ENCODE measurements around the gene KCNE4. TPM values are rescaled to one million over a fixed set of nuclear protein-coding genes. Genes with fewer than 3 reads are reported as not detected.

KCNE4 gene, protein sequence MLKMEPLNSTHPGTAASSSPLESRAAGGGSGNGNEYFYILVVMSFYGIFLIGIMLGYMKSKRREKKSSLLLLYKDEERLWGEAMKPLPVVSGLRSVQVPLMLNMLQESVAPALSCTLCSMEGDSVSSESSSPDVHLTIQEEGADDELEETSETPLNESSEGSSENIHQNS
- 0.10 TPM in 1 of 2 replicates, not detected in the other for polyA plus RNA-seq (2014; cell fraction: cytosol; rRNA removed)
- 0.16 TPM in 1 of 2 replicates, not detected in the other for polyA plus RNA-seq (2014; cell fraction: nucleus; rRNA removed)

DNA sequence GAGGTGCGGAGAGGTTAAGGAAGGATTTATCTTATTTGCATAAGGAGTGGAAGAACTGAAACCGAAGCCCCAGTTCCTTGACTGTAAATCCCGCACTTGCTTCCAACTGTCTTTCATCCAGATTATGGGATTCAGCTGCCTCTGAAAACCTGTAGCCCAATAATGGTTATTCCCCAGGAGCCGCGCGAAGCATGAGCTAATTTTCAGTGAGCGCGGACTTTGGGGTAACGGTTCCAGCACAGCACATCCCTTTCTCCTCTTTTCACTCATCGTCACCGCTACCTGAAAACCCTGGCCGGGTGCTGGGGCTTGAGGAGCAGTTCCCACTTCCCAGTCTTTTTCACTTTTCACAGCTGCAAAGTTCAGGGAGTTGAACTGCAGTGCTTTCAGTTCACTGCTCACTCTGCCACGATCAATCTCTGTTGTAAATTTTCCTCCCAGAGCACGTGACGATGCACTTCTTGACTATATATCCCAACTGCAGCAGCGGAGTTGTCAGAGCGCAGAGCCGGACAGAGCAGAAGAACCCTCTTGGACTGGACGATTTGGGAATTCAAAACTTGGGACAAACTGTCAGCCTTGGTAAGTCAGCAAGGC lies at the start of gene KCNE4:
KCNE4 (plus strand) TSS at position 498 of the 597 bp plus-strand sequence. CDS start 641 bp downstream, outside the sequence.
- no peak for DNase-seq (ENCODE audit: low spot score)

DNA sequence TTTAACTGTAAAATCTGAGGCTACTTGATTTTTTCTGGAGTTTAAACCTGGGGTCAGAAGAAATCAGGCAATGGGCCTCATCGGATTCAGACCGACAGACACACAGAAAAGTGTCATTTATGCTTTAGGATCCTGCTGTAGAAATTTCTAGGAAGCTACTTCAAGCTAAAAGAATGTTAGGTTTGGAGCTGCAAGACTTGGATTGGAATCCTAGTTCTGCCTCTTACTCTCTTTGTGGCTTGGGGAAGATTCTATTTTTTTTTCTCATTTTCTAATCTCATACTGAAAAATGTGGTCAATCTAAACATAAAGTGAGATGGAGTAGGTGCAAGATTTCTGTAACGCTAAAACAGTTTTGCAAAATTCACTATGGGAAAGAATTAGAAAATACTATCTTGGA lies 48.8 kb upstream of the KCNE4 start:
- no peak for DNase-seq (ENCODE audit: low spot score)

DNA sequence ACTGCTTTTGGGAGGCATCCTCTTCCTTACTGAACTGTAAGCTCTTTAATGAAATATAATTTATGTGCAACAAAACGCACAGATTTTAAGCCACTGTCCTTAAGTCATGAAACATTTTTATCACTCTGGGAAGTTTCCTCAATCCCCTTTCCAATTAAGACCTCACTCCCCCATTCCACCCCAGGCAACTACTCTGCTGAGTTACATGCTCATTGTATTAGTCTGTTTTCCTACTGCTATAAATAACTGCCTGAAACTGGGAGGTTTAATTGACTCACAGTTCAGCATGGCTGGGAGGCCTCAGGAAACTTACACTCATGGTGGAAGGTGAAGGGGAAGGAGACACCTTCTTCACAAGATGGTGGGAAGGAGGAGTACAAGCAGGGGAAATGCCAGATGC lies 46.5 kb upstream of the KCNE4 start:
- DNase-seq (ENCODE audit: low spot score): no peak

DNA sequence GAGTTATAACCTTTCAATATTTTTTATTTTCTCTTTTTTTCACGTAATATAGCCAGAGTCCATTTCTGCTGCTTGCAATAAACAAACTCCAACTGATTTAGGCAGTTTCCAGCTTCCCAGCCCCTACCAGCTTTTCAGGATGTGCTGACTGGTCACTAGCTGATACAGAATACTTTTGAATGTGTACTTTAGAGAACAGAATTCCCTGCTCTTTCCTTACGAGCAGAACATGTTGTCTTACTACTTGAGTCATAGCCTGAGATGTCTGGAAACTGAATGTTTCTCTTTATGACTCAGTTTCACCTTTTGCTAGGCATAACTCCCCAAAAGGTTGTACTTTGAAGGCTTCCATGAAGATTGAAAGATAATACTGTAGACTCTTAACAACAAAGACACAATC lies 44.5 kb upstream of the KCNE4 start:
- no peak for DNase-seq (ENCODE audit: low spot score)

DNA sequence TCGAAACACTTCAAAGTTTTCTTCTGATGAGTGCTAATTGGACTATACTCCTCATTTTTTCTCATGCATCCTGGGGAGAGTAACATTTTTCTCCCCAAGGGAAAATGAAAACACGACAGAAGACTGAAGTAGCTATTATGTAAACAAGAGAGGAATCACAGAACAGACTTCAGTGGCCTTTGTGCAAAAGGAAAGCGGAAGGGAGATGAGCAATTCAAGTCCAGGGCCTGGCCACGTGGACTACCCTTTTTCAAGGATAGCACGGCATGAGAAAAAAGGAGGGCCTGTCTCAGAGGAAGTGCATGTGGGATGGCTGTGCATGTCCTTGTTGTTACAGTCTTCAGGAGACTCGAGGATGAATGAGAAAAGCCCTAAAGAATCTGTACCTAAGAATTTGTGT lies 43.8 kb upstream of the KCNE4 start:
- no peak for DNase-seq (ENCODE audit: low spot score)

DNA sequence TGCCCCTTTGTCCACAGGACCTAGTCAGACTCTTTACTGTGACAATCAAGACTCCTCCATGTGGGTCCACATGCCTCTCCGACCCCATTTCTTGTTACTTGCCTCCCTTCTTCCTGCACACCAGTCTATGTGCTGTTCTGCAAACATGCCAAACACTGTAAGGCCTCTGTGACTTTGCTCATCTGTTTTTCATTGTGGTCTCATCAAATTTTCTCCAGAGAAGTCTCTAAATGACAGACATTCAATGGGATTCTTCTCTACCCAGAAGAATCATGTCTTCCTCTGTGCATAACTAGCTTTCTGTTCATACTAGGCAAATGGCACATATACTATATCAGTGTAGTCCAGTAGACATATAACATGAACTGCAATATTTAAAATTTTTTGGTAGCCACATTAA lies 43.0 kb upstream of the KCNE4 start:
- DNase-seq (ENCODE audit: low spot score): no peak

DNA sequence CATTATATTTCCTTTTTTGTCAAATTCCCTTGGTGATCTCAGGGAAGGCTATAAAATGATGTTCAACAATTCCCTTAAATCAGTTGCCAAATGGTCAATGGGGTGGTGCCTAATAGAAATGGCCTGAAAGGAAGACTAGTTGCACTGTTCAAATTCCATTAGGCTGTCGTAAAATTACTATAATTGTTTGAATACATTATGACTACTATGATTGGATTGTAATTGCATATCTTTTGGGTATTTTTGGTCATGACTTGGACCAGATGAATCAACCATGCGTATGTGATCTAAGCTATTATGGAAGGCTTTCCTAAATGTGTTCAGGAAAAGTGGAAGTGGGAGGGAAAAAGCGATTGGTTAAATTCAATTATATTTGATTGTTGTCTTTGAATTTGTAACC lies 41.3 kb upstream of the KCNE4 start:
- DNase-seq (ENCODE audit: low spot score): no peak

DNA sequence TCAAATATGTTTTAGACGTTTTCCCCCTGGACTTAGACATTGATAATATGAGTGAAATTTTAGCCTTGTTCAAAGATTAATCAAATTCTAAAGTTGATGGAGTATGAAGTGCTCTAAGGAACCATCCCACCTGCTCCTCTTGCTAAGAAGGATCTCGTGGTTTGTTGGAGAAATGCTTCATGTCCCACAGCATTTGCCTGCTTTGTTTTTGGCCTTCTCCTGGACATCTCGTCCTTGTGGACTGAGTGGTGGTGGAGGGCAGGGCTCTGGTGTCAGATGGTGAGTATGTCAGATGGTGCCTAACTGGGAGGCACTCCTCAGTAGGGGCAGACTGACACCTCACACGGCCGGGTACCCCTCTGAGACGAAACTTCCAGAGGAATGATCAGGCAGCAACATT lies 39.7 kb upstream of the KCNE4 start:
- no peak for DNase-seq (ENCODE audit: low spot score)

DNA sequence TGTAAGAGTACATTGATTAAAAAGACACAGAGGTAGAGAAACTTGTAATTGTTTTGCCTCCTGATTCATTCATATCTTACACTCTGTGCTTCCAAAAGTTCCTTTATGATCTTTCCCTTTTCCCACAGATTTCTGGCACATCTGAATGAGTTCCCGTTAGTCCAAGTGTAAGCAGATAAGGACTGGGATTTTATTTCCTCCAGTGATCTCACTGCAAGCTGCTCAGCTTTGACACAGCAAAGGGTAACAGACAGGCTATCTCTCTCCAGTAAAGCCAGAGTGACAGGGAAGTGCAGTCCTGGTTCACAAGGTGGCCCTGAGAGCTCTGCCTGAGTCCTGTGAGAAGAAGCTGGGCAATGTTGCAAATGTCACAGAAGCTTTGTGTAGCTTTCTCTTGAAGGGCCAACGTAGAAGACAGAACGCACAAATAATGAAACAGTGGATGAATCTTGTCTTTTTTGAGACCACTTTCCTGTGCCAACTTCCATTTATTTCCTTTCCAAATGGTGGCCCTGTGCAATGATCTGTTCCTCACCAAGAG lies 32.5 kb upstream of the KCNE4 start:
- DNase-seq (ENCODE audit: low spot score): no peak

DNA sequence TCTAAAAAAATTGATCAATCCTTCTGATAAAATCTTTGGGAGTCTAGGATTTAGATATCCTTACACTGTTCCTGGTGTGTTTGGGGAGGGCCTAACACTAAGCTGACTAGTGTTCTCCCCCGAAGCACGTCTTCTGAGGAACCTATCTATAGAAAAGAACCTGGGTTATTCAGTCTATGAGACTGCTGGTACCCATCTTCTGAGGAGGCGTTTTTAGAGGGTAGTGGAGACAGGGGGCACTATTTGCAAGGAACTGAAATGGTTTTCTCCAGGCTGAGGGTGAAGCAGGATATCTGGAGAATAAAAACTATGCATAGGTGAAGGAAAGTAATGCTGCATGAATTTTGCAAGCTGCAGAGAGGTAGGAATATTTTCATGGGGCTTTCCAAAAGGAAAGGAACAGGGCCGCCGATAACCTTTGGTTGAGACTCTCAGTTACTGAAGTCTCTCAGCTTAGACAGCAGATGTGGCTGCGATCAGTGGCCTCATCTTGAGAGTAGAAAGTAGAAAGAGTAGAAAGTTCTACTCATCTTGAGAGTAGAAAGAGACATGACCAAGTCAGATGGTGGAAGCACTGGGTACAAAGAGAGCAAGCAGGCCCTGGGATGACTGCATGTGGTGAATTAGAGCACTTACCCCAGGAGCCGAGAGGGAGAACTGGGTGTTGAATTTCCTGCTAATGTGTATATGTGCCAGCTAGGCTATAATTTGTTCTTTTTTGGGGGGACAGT lies 31.8 kb upstream of the KCNE4 start:
- no peak for DNase-seq (ENCODE audit: low spot score)

DNA sequence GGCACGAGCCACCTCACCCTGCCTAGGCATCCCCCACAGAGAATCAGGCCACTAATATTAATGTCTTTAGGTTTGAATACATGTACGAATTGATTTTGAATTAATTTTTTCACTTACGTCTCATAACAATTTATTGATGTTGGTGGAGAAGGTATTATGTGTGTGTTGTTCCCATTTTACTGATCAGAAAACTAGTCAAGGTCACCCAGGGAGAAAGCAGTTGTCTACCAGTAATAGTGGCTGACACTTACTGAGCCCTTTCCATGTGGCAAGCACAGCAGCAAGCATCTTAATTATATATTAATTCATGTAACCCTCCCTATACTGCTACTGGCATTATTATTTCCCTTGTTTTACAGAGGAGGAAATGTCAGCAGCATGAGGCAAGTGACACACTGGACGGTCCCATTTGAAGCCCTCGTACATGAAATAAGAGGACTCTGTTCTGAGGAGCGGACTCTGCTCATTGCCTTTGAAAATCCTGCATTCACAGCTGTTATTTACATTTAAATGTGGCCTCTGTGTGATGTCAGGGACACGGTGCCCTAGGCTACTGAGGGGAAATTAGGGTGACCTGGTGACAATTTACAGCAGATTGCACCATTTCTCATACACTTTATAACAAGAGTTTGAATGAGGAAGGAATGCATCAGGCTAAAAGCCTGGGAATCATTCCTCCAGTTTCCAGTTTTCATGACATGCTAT lies 30.9 kb upstream of the KCNE4 start:
- no peak for DNase-seq (ENCODE audit: low spot score)

DNA sequence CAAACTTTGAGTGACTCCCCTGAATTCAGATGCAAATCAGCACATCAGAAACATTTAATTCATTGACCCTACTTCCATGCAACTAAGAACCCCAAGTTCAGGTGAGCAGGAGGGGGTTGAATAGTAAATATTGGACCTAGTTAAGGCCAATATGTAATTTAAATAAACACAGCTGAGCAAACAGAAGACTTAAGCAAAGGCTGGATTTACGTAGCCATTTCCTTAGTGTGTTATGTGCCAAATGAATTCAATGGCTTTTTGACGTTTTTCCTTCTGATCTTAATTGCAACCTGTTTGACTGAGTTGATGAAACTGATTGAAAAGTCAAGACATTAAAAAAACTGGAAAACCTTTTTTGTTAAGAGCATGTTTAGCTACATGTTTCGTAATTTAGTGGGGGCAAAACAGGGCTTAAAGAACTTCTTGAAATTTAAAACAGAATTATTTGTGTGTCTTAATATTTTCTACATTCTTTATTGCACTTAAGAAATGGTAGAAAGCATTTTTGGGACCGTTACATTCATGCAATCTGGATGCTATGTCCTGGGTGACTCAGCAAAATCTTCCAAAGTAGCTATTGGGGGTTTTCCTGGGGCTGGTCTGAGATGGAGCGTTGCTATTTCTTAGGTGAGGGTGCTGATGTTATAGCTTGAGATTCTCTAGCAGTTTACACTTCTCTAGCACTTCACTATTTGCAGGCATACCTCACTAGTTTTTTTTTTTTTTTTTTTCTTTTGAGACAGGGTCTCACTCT lies 25.5 kb upstream of the KCNE4 start:
- DNase-seq (ENCODE audit: low spot score): no peak

DNA sequence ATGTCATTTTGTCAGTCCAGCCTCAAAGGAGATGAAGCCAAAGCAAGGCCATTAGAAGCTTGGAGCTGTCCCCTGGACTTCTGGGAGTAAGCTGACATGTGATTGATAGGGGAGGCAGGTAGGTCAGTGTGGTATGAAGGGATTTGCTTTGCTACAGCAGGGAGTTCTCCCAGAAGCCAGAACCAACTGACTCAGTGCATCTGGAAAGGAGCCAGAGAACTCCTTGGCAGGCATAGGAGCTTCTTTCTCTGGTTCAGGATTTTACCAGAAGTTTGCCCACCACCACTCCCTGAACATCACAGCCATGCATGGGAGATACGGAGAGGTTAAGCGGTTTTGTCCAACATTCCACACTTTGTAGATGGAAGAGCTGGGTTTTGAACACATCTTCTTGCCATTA lies 24.5 kb upstream of the KCNE4 start:
- no peak for DNase-seq (ENCODE audit: low spot score)

DNA sequence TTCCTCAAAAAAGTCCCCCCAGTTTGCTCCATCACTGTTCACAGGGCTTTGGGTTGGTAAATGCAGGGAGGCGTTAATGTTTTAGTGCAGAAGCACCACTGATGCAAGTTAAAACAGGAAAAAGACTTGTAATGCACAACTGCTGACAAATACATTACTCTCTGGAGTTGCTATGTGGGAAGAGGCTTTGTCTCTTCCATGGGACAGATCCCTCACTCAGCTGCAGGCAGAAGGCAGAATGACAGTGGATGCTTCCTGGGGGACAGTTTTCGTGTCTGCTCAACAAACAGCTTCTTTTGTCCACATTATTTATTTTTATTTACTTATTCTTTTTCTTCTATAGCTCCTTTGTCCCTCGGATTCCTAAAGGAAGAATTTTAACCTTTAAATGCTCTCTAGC lies 22.7 kb upstream of the KCNE4 start:
- no peak for DNase-seq (ENCODE audit: low spot score)

DNA sequence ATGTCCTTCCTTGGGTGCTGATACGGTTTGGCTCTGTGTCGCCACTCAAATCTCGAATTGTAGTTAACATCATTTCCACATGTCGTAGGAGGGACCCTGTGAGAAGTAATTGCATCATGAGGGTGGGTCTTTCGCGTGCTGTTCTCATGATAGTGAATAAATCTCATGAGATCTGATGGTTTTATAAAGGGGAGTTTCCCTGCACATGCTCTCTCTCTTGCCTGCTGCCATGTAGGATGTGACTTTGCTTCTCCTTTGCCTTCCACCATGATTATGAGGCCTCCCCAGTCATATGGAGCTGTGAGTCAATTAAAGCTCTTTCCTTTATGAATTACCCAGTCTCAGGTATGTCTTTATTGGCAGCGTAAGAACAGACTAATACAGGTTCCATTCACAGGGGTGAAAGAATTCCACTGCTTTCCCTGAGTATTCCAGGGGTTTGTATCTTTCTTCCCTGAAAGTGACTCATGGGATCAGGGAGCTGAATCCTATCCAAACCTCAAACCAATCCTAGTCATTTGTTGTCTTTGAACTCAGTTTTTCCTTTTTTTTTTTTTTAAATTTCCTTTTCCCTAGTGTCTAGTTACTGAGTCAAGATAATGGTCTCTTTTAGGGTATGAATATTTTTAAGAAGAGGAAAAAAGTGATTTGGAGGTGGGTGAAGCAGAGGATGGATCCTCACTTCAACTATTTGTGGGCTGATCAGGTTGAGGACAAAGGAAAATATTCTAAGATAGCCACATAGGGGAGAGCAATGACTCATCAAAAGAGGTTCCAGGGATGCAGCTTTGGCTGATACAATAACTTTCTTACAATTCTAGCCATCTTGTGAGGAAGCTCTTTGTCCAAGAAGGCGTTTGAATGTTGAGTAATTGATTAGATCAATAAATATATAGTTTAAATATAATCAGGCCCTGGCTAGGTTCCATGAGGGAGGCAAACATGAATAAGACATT lies 19.5 kb upstream of the KCNE4 start:
- no peak for DNase-seq (ENCODE audit: low spot score)

DNA sequence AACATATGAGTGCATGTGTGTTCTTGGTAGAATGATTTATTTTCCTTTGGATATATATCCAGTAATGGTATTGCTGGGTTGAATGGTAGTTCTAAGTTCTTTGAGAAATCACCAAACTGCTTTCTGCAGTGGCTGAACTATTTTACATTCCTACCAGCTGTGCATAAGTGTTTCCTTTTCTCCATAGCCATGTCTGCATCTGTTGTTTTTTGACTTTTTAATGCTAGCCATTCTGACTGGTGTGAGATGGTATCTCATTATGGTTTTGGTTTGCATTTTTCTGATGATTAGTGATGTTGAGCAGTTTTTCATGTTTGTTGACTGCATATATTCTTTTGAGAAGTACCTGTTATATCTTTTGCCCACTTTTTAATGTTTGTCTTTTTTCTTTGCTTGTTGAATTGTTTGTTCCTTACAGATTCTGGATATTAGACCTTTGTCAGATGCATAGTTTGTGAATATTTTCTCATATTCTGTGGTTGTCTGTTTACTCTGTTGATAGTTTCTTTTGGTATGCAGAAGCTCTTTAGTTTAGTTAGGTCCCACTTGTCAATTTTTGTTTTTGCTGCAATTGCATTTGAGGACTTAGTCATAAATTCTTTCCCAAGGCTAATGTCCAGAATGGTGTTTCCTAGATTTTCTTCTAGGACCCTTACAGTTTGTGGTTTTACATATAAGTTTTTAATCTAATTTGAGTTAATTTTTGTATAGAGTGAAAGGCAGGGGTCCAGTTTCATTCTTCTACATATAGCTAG lies 17.6 kb upstream of the KCNE4 start:
- no peak for DNase-seq (ENCODE audit: low spot score)

DNA sequence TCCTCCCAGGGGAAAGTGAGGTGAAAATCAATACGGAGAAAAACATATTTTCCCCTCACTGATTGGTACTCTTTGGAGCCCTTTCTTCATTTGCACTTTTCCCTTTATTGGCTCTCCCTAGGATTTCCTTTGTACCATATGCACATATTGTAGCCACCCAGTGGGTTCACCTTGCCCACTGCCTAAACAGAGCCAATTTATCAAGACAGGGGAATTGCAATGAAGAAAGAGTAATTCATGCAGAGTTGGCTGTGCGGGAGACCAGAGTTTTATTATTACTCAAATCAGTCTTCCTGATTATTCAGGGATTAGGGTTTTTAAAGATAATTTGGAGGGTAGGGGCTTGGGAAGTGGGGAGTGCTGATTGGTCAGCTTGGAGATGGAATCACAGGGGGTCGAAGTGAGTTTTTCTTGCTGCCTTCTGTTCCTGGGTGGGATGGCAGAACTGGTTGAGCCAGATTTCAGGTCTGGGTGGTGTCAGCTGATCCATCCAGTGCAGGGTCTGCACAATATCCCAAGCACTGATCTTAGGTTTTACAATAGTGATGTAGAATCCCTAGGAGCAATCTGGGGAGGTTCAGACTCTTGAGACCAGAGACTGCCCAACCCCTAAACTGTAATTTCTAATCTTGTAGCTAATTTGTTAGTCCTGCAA lies 15.1 kb upstream of the KCNE4 start:
- DNase-seq (ENCODE audit: low spot score): no peak

DNA sequence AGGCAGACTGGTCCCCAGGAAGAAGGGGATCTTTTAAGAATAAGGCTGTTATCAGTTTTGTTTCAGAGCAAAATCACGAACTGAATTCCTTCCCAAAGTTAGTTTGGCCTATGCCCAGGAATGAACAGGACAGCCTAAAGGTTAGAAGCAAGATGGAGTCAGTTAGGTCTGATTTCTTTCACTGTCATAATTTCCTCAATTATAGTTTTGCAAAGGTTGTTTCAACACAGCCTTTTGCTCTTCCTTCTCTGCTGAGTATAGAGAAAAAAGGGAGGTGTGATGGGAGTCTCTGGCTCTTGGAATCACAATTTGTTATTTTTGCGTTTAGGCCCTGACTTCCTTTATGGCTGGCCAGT lies 14.6 kb upstream of the KCNE4 start:
- DNase-seq (ENCODE audit: low spot score): no peak

DNA sequence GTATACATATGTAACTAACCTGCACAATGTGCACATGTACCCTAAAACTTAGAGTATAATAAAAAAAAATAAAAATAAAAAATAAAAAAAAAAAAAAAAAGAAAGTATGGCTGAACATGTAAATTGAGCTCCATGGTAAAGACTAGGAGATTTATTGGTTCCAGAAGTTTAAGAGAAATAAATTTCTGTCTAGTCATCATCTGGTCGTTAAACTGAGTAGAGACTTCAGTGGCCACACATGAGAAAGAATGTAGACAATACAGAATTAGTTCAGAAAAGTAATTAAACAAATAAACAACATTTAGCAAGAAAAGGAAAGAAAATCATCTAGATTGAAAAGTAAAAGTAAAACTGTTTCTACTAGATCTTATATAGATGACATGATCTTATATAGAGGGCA lies 12.4 kb upstream of the KCNE4 start:
- DNase-seq (ENCODE audit: low spot score): no peak
